AG20443 (cell line): ENCODE results near the gene LRRC4B.

ENCODE experiments used
- DNase-seq: peaks from one replicate; pipeline ENCODE4 v3.0.0; 2012; ENCODE audit warnings: low spot score, mixed read lengths

LRRC4B gene

DNA sequence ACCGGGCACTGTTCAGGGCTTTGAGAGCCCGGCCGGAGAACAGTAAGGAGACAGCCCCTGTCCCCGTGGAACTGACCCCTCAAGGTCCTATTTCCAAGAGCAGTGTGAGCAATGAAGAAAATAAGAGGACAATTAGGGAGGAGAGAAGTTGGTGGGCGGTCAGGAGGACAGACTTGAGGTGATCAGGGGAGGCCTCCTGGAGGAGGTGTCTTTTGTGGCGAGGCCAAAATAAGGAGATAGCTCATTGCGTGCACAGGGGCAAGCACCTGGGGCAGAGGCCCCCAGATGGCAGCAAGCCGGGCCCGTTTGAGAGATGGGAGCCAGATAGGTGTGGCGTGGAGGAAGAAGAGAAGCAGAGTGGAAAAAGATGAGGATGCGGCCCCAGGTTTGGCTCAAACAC is 2.8 kb upstream of the LRRC4B start:
- no peak for DNase-seq

DNA sequence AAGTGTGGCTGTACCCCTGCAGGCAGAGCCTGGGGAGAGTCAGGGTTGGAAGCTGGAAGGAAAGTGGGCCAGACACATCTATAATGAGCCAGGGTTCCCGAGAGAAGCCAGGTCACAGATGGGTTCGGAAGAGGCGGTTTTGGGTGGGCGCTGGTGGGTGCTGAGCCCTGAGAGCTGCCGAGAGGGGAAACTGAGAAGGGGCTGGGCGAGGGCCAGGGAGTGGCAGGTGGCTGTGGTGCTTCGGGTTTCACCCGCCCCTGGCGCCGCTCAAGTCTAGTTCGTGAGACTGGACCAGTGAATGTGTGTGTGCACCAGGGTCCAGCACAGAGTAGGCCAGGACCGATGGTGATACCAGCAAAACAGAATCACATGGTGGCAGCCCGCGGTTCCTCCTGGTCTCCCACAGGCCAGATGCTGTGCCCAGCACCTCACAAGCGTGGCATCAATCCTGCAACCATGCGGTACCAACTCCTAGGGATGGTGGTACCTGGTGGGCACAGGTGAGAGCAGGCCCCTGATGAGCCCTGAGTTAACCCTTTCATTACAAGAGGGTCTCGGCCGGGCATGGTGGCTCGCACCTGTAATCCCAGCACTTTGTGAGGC is 1.8 kb upstream of the LRRC4B start:
- no peak for DNase-seq

DNA sequence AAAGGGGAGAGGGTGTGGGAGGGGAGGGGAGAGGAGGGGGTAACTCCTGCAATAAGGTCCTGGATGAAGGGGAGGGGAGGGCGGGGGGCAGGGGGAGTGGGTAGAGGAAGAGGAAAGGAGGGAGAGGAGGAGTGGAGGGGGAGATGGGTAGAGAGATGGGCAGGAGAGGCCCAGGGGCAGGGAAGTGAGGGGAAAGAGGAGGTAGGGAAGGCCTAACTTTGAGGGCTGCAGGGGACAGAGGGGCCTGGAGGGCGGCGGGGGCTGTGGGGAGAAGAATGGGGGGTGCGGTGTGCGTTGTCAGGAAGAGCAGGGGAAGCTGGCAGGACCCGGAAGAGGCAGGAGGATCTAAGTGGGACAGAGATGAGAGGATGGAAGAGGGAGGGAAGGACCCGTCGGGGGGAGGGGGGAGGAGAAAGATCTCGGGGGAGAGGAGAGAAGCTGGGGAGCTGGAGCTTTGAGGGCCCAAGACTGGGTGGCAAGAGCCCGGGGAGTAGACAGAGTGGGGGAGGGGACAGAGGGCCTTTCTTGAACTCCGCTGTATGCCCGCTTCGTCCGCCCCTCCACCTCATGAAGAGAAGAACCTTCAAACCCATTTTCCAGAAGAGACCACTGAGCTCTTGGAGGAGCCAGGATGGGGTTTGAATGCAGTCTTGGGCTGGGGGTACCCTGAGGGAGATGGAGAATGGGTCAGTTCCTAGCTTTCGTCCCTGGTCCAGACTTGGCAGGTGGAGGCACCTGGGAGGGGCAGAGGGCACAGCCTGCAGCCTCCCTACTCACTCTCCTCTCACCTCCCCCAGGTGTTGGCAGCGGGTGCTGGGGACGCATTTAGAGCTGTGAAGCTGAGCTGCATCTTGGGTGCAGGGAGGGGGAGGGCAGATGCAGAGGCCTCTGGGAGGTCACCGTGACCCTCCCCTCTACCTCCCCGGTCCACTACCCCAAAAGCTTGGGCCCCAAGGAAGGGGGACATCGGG is 778 bp upstream of the LRRC4B start:
- DNase-seq: no peak

DNA sequence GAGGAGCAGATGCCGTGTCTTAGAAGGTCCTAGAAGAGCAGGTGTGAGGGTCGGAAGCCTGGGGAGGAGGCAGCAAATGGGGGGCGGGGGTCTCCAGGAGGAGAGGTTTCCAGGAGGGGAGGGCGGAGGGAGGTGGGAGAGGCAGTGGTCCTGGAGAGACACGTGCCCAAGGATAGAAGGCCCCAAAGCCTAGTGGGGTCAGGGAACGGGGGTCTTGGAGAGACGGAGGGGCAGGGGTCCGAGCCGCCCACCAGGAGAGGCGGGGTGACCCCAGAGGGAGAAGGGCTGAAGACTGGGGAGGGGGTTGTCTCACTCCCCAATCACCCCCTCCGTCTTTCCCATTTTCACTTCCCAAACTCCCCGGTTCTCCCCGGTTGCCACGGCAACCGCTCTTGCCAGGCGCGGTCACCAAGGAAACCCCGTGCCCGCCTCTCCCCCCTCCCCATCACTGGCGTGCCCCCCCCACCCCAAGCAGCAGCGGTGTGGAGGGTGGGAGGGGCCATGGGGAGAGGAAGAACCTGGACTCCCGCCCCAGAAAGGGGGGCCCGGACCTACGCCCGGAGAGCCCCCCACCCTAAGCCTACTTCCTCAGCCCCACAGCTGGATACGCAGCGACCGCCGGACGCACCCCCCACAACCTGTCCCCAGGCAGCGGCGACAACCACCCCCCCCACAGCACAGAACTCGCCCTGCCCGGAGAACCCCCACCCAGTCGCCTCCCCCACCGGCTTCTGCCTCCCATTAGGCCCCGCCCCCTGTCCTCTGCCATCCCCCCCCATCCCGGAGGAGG is 988 bp downstream of the LRRC4B start:
- DNase-seq: no peak

DNA sequence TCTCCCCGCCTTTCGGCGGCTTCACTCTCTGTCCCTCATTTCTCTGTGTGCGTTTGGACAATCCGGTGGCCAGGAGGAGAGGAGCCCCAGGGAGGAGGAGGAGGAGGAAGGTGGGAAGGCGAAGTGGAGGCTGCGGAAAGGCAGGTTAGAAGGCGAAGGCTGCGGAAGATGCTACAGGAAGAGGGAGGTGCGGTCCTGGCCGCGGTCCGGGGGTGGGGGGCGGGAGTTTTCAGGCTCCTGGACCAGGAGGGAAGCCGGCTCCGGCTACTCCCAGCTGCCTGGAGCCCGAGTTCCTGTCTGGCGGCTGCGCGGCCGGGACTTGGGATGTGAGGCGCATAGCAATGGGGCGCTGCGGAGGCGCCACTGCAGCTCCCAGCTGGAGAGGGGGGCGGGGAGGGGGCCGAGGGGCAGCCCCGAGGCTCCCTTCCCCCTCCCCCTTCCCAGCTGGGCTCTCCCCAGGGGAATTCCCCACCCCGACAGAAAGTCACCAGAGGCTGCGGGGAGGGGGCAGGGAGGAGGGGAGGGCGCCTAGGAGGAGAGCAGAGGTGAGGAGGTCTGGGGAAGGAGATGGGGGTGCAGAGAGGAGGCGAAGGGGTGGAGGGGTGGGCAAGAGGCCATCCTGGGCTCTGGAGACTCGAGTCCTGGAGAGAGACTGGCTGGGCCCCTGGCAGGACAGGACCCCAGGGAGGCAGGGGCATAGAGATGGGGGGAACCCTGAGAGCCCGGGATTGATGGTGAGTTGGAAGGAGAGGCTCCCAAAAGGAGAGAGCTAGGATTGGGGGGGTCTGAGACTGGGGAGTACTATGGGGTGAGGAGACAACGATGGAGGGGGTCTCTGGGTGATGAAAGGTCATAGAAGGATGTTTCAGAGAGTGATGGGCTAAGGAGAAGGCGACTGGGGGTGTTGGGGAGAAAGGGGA is 2.0 kb downstream of the LRRC4B start:
- no peak for DNase-seq

DNA sequence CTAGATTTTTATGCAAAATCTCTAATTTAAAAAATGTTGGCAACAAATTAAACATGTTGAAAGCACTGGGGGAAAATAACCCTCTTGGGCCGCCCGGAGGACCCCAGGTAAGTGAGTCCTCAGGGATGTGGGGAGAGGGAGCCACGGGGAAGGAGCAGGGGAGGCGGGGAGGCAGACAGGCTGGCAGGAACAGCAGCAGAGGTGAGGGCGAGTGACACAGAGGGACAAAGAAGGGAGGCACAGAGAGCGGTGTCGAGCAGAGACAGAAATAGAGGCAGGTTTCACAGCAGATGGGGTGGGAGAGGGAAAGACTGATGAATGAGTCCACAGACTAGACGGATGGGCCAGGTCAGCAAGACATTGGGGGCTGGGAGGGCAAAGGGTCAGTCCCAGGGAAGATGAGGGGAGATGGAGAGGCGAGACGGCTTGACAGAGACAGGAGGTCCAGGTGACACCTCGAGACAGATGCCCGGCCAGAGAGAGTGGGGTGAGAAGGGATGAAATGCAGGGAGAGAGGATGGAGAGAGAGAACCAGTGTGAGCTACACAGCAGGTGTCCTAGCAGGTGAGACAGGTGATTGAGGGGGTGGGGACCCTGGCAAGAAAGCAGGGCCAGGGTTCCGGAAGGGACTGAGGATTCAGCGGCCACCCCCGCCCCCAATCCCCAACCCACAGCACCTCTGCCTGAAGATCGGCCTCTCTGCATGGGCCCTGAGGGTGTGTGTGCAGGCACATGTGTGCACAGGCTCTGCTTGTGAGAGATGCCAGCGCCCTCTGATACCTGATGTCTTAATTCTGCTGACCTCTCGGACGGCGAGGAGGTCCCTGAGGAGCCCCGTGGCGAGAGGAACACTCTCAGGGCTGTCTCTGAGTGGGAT is 3.8 kb downstream of the LRRC4B start:
- no peak for DNase-seq

DNA sequence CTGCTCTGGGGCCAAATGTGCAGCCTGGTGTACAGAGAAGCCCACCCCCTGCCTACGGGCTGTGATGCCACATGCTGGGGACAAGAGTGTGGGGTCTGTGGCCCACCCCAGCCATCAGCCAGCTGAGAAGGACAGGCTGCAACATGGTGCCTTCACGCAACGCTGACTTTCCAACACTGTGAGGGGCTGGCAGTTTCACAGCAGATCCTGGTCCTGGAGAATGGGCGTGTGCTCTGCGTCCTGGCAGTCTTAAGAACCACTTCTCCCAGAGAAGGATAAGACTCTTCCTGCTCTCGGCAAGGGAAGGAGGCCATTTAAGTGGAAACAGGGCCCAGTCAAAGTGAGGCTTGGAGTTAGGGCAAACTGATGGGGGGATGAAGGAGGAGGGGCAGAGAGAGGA is 4.6 kb downstream of the LRRC4B start:
- DNase-seq: no peak

DNA sequence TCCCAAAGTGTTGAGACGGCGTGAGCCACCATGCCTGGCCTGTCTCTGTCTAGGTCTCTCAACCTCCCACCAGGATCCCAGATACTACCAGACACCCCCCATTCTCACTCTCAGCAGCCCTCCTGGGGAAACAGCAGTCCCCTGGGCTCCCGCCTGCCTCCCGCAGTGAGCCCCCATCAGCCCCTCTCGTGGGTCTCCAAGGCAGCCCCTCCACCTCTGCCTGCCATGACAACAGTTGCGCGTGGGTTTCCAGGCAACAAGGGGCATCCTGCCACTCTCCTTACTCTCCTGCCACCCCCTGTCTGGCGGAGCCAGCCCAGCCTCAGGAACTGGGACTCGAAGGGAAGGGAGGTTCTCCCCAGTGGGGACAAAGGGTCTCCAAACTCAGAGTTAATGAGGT is 5.2 kb downstream of the LRRC4B start:
- no peak for DNase-seq

DNA sequence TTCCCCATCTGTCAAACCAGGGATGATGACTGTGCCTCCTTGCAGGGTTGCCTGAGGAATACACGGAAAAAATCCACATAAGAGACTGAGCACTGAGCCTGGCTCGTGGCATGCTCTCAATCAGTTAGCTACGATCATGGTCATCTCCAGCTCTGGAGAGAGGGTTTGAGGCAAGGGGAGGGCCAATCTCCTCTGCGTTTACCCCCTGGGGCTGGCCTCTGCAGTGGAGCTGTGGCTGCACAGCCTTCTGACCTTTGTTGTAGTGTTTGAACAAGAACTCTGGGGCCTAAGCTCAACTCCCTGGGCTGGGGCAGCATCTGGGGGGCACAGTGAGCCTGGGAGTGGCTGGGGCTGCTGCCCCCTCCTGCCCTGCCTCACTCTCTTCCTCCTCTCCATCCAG is 5.9 kb downstream of the LRRC4B start:
- DNase-seq: no peak

DNA sequence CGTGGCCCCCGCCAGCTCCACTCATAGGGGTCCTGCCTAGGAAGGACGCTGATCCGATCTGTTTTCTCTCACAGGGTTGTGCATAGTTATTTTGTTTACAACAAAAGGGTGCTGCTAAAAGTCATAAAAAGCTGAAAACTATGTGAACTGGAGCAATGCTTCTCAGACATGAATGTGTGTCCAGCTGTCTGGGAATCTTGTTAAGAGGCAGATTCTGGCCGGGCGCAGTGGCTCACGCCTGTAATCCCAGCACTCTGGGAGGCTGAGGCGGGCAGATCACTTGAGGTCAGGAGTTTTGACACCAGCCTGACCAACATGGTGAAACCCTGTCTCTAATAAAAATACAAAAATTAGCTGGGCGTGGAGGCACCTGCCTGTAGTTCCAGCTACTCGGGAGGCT is 8.6 kb downstream of the LRRC4B start:
- no peak for DNase-seq

DNA sequence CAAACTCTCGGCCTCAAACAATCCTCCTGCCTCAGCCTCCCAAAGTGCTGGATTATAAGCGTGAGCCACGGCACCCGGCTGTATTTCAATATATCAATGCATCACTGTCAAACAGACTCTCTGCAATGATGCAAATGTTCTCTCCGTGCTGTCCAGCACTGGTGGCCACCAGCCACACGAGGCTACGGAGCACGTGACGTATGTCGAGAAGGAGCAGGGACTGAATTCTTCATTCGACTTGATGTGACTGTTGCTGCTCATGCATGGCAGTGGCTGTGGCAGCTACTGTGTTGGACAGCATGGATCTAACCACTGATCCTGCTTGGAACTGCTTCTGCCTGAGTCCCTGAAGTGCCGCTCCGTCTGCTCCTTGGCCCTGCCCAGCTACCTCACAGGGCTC is 9.8 kb downstream of the LRRC4B start:
- DNase-seq: no peak

DNA sequence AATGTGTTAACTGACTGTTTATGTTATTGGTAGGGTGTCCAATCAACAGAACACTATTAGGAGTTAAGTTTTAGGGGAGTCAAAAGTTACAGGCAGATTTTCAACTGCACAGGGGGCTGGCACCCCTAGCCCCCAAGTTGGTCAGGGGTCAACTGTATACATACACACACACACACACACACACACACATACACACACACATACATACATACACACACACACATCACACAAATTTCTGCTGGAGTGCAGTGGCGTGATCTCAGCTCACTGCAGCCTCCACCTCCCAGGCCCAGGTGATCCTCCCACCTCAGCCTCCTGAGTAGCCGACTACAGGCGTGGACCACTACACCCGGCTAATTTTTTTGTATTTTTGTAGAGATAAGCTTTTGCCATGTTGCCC is 10.2 kb downstream of the LRRC4B start:
- no peak for DNase-seq

DNA sequence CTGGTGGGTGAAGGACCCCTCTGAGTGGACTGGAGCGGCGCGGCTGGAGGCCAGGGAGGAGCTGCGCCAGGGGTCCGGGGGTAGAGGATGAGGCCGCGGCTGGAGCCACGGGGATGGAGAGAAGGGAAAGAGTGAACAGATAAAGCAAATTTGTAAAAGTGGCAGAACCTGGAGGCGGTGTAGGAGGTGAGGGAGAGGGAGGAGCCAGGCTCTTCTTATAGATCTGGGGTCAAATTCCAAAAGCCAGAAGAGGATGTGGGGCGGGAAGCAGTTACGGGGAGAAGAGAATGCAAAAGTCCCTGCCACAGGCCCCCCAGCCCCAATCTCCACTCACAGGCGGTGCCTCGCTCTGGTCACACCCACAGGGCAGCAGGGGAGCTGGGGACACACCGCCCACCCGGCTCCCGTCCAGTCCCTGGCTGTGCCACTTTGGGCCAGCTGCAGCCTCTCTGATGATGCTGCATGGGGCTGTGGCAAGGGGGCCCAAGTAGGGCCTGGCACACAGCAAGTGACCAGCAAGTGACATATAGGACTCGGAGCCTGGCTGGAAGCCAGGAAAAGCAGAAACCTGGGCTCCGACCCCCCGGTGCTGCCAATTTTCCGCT is 11.1 kb downstream of the LRRC4B start:
- no peak for DNase-seq

DNA sequence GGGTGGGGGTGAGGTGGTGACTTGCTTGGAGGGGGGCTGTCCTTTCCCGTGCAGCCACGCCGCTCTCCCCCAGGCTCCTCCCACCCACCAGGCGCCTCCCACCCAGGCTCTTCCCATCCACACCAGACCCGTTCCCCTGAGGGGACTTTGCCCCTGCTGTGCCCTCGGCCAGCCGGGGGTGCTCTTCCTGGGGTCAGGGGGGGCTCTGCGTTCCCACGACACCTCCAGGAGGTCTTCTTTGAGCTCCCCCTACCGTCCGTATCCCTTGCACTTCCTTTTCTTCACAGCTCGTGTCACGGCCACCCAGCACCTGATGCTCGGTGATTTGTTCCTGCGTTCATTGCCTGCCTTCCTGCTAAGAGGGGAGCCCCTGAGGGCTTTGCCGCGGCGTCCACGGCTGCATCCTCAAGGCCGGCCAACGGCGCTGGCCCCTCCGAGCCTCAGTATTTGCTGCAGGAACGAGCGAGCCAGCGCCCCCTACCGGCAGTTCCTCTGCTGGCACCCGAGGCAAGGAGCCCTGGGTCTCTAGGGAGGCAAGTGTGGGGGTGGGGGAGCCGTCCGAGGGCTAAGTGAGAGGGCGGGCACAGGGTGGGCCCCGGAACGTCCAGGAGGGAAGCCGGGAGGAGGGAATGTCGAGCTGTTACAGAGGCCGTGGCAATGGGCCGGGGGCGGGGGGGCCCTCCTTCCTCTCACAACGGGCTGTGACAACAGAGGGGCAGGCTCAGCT is 11.8 kb downstream of the LRRC4B start:
- peak; percentile 88 for DNase-seq

DNA sequence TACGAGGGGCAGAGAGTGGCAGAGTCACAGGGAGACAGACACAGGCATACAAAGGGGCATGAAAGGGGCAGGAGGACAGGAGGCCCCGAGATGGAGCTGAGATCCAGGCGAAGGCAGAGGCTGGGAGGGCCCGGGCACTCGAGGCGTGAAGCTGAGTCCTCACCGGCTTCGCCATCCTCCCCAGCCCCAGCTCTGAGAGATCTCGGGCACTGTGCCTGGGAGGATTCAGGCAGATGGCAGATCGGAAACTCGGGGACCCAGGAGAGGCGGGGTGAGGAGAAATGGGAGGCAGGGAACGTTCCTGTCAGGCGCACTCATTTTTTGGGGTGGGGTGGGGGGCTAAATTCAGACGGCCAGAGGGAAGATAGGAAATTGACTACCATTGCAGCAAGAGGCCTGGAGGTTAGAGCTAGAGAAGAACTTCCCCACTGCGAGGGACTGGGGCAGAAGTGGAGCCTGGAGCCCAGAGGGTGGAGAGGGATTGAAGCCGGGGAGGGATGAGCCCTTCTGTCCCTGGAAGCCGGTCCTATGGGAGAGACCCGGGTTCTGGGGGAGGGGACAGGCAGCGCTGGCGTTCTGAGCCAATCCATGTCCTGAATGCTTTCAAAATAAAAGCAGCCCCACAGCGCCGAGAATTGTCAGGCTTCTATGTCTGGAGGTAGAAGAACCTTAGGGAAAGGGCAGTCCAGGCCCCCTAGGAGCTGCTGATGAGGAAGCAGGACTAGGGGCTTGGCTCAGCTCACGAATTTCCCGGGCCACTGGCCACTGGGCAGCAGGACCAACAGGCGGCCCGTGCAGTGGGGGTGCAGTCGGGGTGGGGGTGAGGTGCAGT is 12.6 kb downstream of the LRRC4B start:
- no peak for DNase-seq

DNA sequence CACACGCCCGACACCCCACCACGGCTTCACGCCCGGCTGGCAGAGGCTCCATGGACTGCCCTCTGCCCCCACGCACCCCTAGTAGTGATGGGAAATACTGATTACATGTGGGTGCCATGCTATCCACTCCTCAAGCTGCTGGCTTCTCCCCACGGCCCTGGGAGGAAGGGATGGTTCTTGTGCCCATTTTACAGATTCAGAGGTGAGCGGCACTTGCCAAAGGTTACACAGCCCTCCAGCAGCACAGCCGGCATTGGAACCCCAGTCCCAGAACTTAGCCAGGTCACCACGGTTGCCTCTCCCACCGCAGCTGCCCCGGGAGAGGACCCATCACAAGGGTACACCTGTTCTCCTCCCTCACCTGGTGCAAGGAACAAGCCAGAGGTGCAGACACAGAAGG is 13.2 kb downstream of the LRRC4B start:
- DNase-seq: no peak

DNA sequence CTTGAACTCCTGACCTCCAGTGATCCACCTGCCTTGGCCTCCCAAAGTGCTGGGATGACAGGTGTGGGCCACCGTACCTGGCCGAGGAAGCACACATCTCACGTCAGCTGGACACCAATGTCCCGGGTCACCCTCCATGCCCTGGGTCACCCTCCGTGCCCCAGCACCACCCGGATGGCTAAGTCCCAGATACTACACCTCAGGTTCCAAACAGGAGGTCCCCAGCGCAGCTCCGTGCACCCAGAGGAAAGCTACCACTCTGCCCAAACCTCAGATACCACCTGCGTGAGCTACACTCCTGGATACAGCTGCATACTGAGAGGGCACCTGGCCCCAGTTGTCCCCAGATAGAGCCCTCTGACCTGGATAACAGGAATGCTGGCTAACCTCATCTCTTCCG is 14.0 kb downstream of the LRRC4B start:
- no peak for DNase-seq

DNA sequence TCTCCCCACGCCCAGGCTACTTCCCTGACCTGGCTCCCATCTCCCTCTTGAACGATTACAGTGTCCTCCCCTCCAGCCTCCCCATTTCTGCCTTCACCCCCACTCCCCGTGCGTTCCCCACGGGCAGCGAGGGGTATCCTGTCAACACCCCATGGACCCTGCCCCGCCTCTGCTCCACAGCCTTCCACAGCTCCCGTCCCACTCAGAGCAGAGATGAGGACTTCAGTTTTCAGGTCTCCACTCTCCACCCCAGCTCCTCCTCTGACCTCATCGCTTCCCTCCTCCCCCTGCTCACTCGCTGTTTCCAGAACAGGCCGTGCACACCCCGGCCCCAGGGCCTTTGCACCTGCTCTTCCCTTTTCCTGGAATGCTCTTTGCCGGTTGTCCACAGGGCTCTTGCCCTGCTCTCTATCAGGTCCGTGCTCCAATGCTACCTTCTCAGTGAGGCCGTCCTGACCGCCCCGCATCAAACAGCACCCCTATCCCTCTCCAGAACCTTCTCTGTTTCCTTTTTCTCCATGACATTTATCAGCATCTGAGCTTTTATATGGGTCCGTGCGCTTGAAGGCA is 15.0 kb downstream of the LRRC4B start:
- no peak for DNase-seq
